CD4-positive, alpha-beta memory T cell (primary cell): ENCODE results near the gene COLQ. TPM values are rescaled to one million over a fixed set of nuclear protein-coding genes. Genes with fewer than 3 reads are reported as not detected.
"Not testable (repeated sequence)": the region's sequence is repeated elsewhere in the genome, so short reads cannot be mapped to it uniquely, and the experiment has no call there.

Experiments
- CTCF ChIA-PET: fragments of 350-600 bp; sonication (Branson Sonifier 250); formaldehyde crosslinking; loops from one replicate; lab custom pipeline; 2021; ENCODE audit warnings: inconsistent platforms; ENCODE audit not compliant: partially characterized antibody; lab: Charles Lee
- POLR2A ChIA-PET: fragments of 350-600 bp; sonication (Branson Sonifier 250); formaldehyde crosslinking; loops from one replicate; lab custom pipeline; 2021; ENCODE audit not compliant: partially characterized antibody; lab: Charles Lee
- DNase-seq, 5 donors: peaks; one replicate each; pipeline versions ENCODE4 v3.0.0 to v3.0.0-alpha.2; 2020 to 2022; ENCODE audit warnings: mixed read lengths in 1 of 5
- H3K27ac ChIP-seq: one replicate; pipeline ENCODE4 v1.7.0; 2013; ENCODE audit warnings: low read depth, low read length
- H3K27me3 ChIP-seq: 2 replicates; pipeline ENCODE4 v1.7.0; 2013; ENCODE audit warnings: mild to moderate bottlenecking, low read length, moderate library complexity; ENCODE audit not compliant: insufficient read depth
- H3K36me3 ChIP-seq: 2 replicates; pipeline ENCODE4 v1.7.0; 2013; ENCODE audit warnings: mild to moderate bottlenecking, low read length, moderate library complexity; ENCODE audit not compliant: insufficient read depth
- H3K4me1 ChIP-seq: 2 replicates; pipeline ENCODE4 v1.7.0; 2013; ENCODE audit warnings: mild to moderate bottlenecking, low read length, moderate library complexity; ENCODE audit not compliant: insufficient read depth
- H3K4me3 ChIP-seq, 2 donors: one replicate each; pipeline ENCODE4 v1.7.0; 2013; ENCODE audit warnings: low read length in 2 of 2, mild to moderate bottlenecking in 1 of 2
- H3K9me3 ChIP-seq, 2 donors: one replicate each; pipeline ENCODE4 v1.7.0; 2013; ENCODE audit warnings: low read length in 2 of 2, control low read depth in 1 of 2; ENCODE audit not compliant: control insufficient read depth in 1 of 2
- H3K27ac Mint-ChIP-seq, 7 donors: one replicate each; pipeline ENCODE4 v1.8.0; 2020 to 2021; ENCODE audit warnings: mixed read lengths in 7 of 7, mild to moderate bottlenecking in 6 of 7, inconsistent platforms in 3 of 7, moderate library complexity in 3 of 7
- H3K27me3 Mint-ChIP-seq, 2 donors: one replicate each; pipeline ENCODE4 v1.8.0; 2020 to 2021; ENCODE audit warnings: mixed read lengths in 2 of 2
- H3K36me3 Mint-ChIP-seq, 2 donors: one replicate each; pipeline ENCODE4 v1.8.0; 2020 to 2021; ENCODE audit warnings: mixed read lengths in 2 of 2, inconsistent platforms in 1 of 2, mild to moderate bottlenecking in 1 of 2
- H3K4me1 Mint-ChIP-seq, 4 donors: one replicate each; pipeline ENCODE4 v1.8.0; 2020 to 2021; ENCODE audit warnings: mixed read lengths in 4 of 4, mild to moderate bottlenecking in 1 of 4
- H3K4me3 Mint-ChIP-seq, 8 donors: one replicate each; pipeline ENCODE4 v1.8.0; 2020 to 2021; ENCODE audit warnings: mixed read lengths in 8 of 8, mild to moderate bottlenecking in 7 of 8, moderate library complexity in 6 of 8, inconsistent platforms in 3 of 8
- H3K9me3 Mint-ChIP-seq, 8 donors: one replicate each; pipeline ENCODE4 v1.8.0; 2020 to 2021; ENCODE audit warnings: mixed read lengths in 8 of 8, mild to moderate bottlenecking in 5 of 8, inconsistent platforms in 3 of 8, moderate library complexity in 1 of 8
- intact Hi-C: fragments of 100-400 bp; cut with micrococcal nuclease; formaldehyde crosslinking; loops from one replicate; pipeline ENCODE4 v1.15.1; 2023
- polyA plus RNA-seq, 2 donors: library from polyadenylated mRNA; unstranded; fragments of 300-500 nt; fragmentation: Illumina TruSeq; gene quantifications; one replicate each; pipeline ENCODE4 v1.2.3, GENCODE V29; 2021
- total RNA-seq, 2 experiments: library from RNA; stranded (reverse); gene quantifications; one replicate each; pipeline ENCODE4 v1.2.3, GENCODE V29; 2021

COLQ gene
- total and polyA plus RNA-seq, 4 experiments from 2014 or later: 2.8 to 9.7 (median 6.2) TPM

GRCh38 chr3:15460891-15461531 lies 60.5 kb downstream of the COLQ start:
- Mint-ChIP-seq H3K27ac (peak overlapping the region in 5 of 7 donors; percentile 50 to 92 (median 72)), H3K4me3 (peak overlapping the region in 6 of 8 donors; percentile 0 to 57 (median 38))
- DNase-seq: peak in 2 of 5 donors; percentile 9 to 16

GRCh38 chr3:15458212-15458780 lies 63.2 kb downstream of the COLQ start:
- Mint-ChIP-seq H3K4me1 (peaks cover 18 to 32% (median 25%) of the 10 kb centered on the region in 4 donors), H3K27me3 (no peaks in the 10 kb centered on the region), H3K4me3 (no peak overlapping the region), H3K9me3 (no peaks in the 10 kb centered on the region), H3K36me3 (peaks cover 5 to 8% of the 10 kb centered on the region in 2 donors), H3K27ac (peak overlapping the region in 1 of 7 donors; percentile 6)
- H3K4me1 ChIP-seq: peaks cover 16% of the 10 kb centered on the region
- CTCF ChIA-PET: no interaction called here
- H3K36me3 ChIP-seq: no peaks in the 10 kb centered on the region
- no peak for DNase-seq
- no peak overlapping the region for H3K4me3 ChIP-seq
- no peaks in the 10 kb centered on the region for H3K9me3 ChIP-seq
- H3K27me3 ChIP-seq: no peaks in the 10 kb centered on the region
- POLR2A ChIA-PET: no interaction called here
- H3K27ac ChIP-seq: no peak overlapping the region
- intact Hi-C loops: no loop called here

More at GRCh38 chr3:15460891-15461531, 60.5 kb downstream of the COLQ start:
- Mint-ChIP-seq H3K9me3 (no peaks in the 10 kb centered on the region), H3K36me3 (peaks cover 5 to 11% of the 10 kb centered on the region in 2 donors), H3K27me3 (no peaks in the 10 kb centered on the region), H3K4me1 (peaks cover 18 to 37% (median 26%) of the 10 kb centered on the region in 4 donors)
- H3K9me3 ChIP-seq: no peaks in the 10 kb centered on the region
- intact Hi-C loops: no loop called here
- ChIA-PET CTCF (interaction anchor here (0.6 to 0.9 kb wide), 2 partner anchors 17 to 98 kb away, joined by 3 read pairs; no protein-coding TSS in a partner anchor), POLR2A (no interaction called here)
- H3K4me1 ChIP-seq: peaks cover 16% of the 10 kb centered on the region
- no peaks in the 10 kb centered on the region for H3K27me3 ChIP-seq
- H3K4me3 ChIP-seq: no peak overlapping the region
- no peaks in the 10 kb centered on the region for H3K36me3 ChIP-seq
- H3K27ac ChIP-seq: no peak overlapping the region

GRCh38 chr3:15456915-15457314 lies 64.6 kb downstream of the COLQ start:
- H3K27me3 ChIP-seq, H3K4me3 Mint-ChIP-seq, intact Hi-C loops, H3K27me3 Mint-ChIP-seq, H3K27ac ChIP-seq, H3K9me3 Mint-ChIP-seq, H3K4me3 ChIP-seq, H3K9me3 ChIP-seq, POLR2A ChIA-PET, H3K36me3 Mint-ChIP-seq, DNase-seq, H3K36me3 ChIP-seq: not testable (repeated sequence)
- CTCF ChIA-PET: interaction anchor here (0.6 kb wide), 1 partner anchor 27 kb away, joined by 3 read pairs; no protein-coding TSS in a partner anchor
- H3K4me1 Mint-ChIP-seq: peaks cover 16 to 21% (median 19%) of the 10 kb centered on the region in 4 donors
- H3K27ac Mint-ChIP-seq: peak overlapping the region in 2 of 7 donors; percentile 4 to 48
- peaks cover 14% of the 10 kb centered on the region for H3K4me1 ChIP-seq

- H3K9me3 ChIP-seq: no peaks in the 10 kb centered on the region
- Mint-ChIP-seq H3K4me1 (peaks cover 12 to 17% (median 15%) of the 10 kb centered on the region in 4 donors), H3K27ac (peak overlapping the region in 1 of 7 donors; percentile 4)
Observed at GRCh38 chr3:15456321-15456720, 65.2 kb downstream of the COLQ start.

GRCh38 chr3:15455756-15456155 lies 65.8 kb downstream of the COLQ start:
- Mint-ChIP-seq H3K4me1 (peaks cover 6 to 11% (median 9%) of the 10 kb centered on the region in 4 donors), H3K27ac (no peak overlapping the region), H3K36me3 (peaks cover 7 to 11% of the 10 kb centered on the region in 2 donors), H3K4me3 (no peak overlapping the region), H3K27me3 (no peaks in the 10 kb centered on the region), H3K9me3 (no peaks in the 10 kb centered on the region)
- Histone ChIP-seq H3K36me3 (no peaks in the 10 kb centered on the region), H3K4me3 (no peak overlapping the region), H3K4me1 (peaks cover 4% of the 10 kb centered on the region), H3K27me3 (no peaks in the 10 kb centered on the region), H3K27ac (no peak overlapping the region), H3K9me3 (no peaks in the 10 kb centered on the region)
- ChIA-PET CTCF (no interaction called here), POLR2A (no interaction called here)
- no peak for DNase-seq
- intact Hi-C loops: no loop called here

More at GRCh38 chr3:15456321-15456720, 65.2 kb downstream of the COLQ start:
- DNase-seq: no peak
- Mint-ChIP-seq H3K36me3 (peaks cover 5 to 8% of the 10 kb centered on the region in 2 donors), H3K27me3 (no peaks in the 10 kb centered on the region), H3K9me3 (no peaks in the 10 kb centered on the region), H3K4me3 (no peak overlapping the region)
- no peak overlapping the region for H3K4me3 ChIP-seq
- no peak overlapping the region for H3K27ac ChIP-seq
- intact Hi-C loops: no loop called here
- peaks cover 9% of the 10 kb centered on the region for H3K4me1 ChIP-seq
- no peaks in the 10 kb centered on the region for H3K27me3 ChIP-seq
- ChIA-PET POLR2A (no interaction called here), CTCF (no interaction called here)
- H3K36me3 ChIP-seq: no peaks in the 10 kb centered on the region

- Mint-ChIP-seq H3K4me1 (peaks cover 0 to 3% (median 2%) of the 10 kb centered on the region in 4 donors), H3K27ac (peak overlapping the region in 2 of 7 donors; percentile 17 to 70), H3K9me3 (no peaks in the 10 kb centered on the region), H3K36me3 (peaks cover 12 to 15% of the 10 kb centered on the region in 2 donors), H3K4me3 (no peak overlapping the region), H3K27me3 (no peaks in the 10 kb centered on the region)
- no peaks in the 10 kb centered on the region for H3K36me3 ChIP-seq
- H3K9me3 ChIP-seq: no peaks in the 10 kb centered on the region
- CTCF ChIA-PET: no interaction called here
- no peaks in the 10 kb centered on the region for H3K4me1 ChIP-seq
- H3K27ac ChIP-seq: no peak overlapping the region
- intact Hi-C loops: no loop called here
- no peak for DNase-seq
- H3K4me3 ChIP-seq: no peak overlapping the region
- no peaks in the 10 kb centered on the region for H3K27me3 ChIP-seq
- POLR2A ChIA-PET: no interaction called here
Observed at GRCh38 chr3:15454965-15455364, 66.5 kb downstream of the COLQ start.

GRCh38 chr3:15453991-15454625 lies 67.4 kb downstream of the COLQ start:
- Histone ChIP-seq H3K4me1 (no peaks in the 10 kb centered on the region), H3K4me3 (no peak overlapping the region), H3K27me3 (no peaks in the 10 kb centered on the region), H3K27ac (no peak overlapping the region), H3K36me3 (no peaks in the 10 kb centered on the region), H3K9me3 (no peaks in the 10 kb centered on the region)
- H3K9me3 Mint-ChIP-seq: no peaks in the 10 kb centered on the region
- peaks cover 13 to 15% of the 10 kb centered on the region in 2 donors for H3K36me3 Mint-ChIP-seq
- POLR2A ChIA-PET: no interaction called here
- peak overlapping the region in 1 of 7 donors; percentile 75 for H3K27ac Mint-ChIP-seq
- no peaks in the 10 kb centered on the region for H3K27me3 Mint-ChIP-seq
- intact Hi-C loops: no loop called here
- DNase-seq: no peak
- no peaks in the 10 kb centered on the region for H3K4me1 Mint-ChIP-seq
- H3K4me3 Mint-ChIP-seq: no peak overlapping the region
- CTCF ChIA-PET: no interaction called here
